GM18505 (cell line): Measurements from ENCODE around the gene E2F6.

ENCODE experiments used
- ATAC-seq: cut with Tn5 transposase; IDR thresholded peaks from one replicate; pipeline ENCODE4 v1.9.1; 2021; ENCODE audit not compliant: unreplicated experiment
- POLR2A ChIP-seq: IDR thresholded peaks from 4 replicates; pipeline ENCODE4 v1.6.1; 2011; ENCODE audit warnings: borderline replicate concordance; ENCODE audit not compliant: insufficient read depth, insufficient read length; ENCODE audit errors: extremely low read depth

Gene E2F6

GRCh38 chr2:11458753-11459152, 7.2 kb downstream of the E2F6 start:
- no peak for TF ChIP-seq POLR2A
- ATAC-seq, result no peak

- no peak for TF ChIP-seq POLR2A
- no peak for ATAC-seq
Measured at GRCh38 chr2:11457935-11458334, 8.0 kb downstream of the E2F6 start.

- TF ChIP-seq POLR2A, result no peak
- no peak for ATAC-seq
Measured at GRCh38 chr2:11456251-11456650, 9.7 kb downstream of the E2F6 start.

- no peak for TF ChIP-seq POLR2A
Measured at GRCh38 chr2:11454824-11455223, 11.1 kb downstream of the E2F6 start.

GRCh38 chr2:11450791-11451190, 15.2 kb downstream of the E2F6 start:
- TF ChIP-seq POLR2A, result no peak
- ATAC-seq, result no peak

More at GRCh38 chr2:11454824-11455223, 11.1 kb downstream of the E2F6 start:
- no peak for ATAC-seq

- no peak for TF ChIP-seq POLR2A
- ATAC-seq, result no peak
Measured at GRCh38 chr2:11446733-11447248, 19.2 kb downstream of the E2F6 start.

- ATAC-seq, result no peak
Measured at GRCh38 chr2:11444737-11445136, 21.2 kb downstream of the E2F6 start.

GRCh38 chr2:11438555-11439080, 27.3 kb downstream of the E2F6 start:
- no peak for TF ChIP-seq POLR2A
- ATAC-seq, result no peak

More at GRCh38 chr2:11444737-11445136, 21.2 kb downstream of the E2F6 start:
- no peak for TF ChIP-seq POLR2A

- no peak for ATAC-seq
- no peak for TF ChIP-seq POLR2A
Measured at GRCh38 chr2:11437602-11438001, 28.4 kb downstream of the E2F6 start.

GRCh38 chr2:11435036-11435435, 30.9 kb downstream of the E2F6 start:
- no peak for TF ChIP-seq POLR2A
- ATAC-seq, result no peak

GRCh38 chr2:11434443-11434842, 31.5 kb downstream of the E2F6 start:
- TF ChIP-seq POLR2A, result no peak
- no peak for ATAC-seq

- no peak for TF ChIP-seq POLR2A
- no peak for ATAC-seq
Measured at GRCh38 chr2:11433822-11434221, 32.1 kb downstream of the E2F6 start.

- TF ChIP-seq POLR2A, result no peak
- ATAC-seq, result no peak
Measured at GRCh38 chr2:11430729-11431128, 35.2 kb downstream of the E2F6 start.

- no peak for TF ChIP-seq POLR2A
Measured at GRCh38 chr2:11427224-11427623, 38.7 kb downstream of the E2F6 start.

More at GRCh38 chr2:11427224-11427623, 38.7 kb downstream of the E2F6 start:
- no peak for ATAC-seq
